NCI-H1417 treated with DMSO at 0.1 percent for 48 hours (cell line): Measurements from ENCODE around the gene CTTNBP2.
"Not testable (repeated sequence)": the region's sequence is repeated elsewhere in the genome, so short reads cannot be mapped to it uniquely, and the experiment has no call there.

ENCODE experiments used
- DNase-seq: peaks from one replicate; lab custom pipeline; 2025; lab: John Stamatoyannopoulos, UW

The CTTNBP2 gene

DNA sequence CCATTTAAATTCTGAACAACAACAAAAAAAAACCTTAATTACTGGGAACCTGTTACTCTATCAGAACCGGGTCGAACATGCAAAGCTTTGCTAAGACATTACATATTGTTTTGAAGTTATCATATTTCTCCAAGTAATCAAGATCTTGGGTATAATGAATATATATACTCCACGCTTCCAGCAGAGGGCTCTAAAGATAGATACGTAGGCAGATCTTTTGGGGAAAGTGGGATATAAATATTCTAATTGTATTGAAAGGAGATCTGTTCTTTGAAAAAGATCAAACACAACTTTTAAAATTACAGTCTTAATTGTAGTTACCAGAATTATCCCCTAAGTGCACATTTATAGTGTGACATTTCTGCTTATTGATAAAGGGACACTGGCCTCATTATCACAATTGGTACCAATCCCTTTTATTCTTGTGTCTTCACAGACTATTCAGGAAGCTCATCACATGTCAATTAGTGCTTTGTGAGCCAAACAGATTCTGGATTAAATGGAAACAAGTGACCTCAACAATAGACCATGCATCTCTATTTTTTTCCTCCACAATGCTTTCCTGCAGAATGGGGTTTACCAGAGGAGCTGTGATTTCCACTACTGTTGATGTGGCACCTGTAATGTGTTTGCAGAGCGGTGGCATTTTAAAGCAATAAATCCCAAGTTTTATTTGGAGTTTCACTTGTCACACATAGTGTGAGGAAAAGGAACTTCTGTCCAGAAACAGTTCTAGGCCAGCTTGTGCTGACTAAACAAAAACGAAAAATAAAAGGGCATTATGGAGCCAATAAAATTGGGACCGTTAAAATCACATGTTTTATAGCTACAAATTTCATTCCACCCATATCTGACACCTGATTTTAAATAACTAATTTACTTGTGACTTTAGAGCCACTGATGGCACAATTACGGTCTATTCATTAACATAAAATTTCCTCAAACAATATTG, 122.4 kb downstream of the CTTNBP2 start:
- DNase-seq: no peak

DNA sequence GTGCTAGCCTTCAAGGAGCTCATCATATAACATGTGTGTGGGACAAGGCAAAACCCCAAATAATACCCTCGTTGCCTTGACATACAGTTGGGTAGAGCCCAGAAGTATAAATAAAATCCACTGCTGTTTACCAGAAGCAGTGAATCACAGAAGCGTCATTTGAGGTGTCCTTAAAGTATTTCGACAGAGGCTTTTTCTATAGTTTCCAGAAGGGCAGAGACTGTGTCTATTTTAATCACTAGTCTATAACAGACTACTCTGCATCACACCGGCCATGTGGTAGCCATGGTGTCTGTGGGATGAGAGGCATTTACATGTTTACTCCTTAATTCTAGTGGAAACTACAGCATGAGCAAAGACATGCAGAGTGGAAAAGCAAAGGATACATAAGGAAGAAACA, 131.3 kb downstream of the CTTNBP2 start:
- no peak for DNase-seq

DNA sequence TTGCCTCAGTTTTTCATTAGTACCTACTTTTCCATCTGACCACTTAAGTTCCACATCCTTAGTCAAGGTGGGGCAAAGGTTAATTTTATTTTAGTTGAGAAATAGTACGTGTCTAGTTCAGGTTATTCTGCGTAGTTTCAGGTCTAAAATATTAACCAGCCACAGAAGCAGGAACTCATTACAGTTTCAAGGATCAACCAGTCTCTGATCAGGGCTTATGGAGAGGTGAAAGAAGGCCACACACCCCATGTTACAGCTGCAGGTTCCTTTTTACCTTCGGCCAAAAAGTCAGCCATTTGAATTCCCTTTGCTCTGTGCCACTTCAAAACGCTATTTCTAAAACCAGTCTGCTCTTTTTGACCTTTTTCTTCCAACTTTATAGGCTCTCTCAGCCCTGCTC, 134.2 kb downstream of the CTTNBP2 start:
- no peak for DNase-seq

DNA sequence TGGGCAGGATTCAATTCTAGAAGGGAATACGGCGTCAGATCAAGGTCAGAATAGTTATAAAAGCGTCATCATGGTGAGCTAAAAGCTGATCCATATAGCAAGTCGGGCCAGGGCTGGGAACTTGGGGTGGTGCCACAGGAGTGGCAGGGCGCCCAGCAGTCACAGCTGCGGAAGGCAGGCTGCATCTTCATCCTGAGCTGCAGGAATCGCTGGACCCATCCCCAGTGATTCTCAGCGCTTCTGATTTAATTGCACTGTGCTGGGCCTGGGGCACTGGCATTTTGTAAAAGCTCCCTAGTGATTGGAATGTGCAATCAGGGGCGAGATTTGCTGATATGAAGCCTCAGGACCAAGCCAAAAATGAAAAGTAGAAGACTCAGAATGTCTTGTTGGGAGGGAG, 135.3 kb downstream of the CTTNBP2 start:
- DNase-seq: no peak

DNA sequence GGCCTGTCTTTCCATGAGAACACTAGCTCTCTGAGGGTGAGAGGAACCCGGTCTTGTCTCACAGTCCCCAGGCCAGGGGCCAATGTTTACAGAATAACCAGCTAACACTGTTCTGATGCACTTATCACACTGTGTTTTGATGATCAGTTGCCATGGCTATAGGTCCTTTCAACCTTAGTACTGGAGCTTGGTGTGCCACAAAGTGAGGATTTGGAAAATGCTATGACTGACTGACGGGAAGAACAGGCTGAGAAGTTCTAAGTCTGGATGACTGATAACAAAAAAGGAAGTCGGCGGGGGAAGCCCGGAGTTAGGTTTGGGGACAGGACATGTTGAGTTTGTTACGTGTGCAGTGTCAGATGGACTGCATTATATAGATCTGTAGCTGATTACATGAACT, 141.8 kb downstream of the CTTNBP2 start:
- no peak for DNase-seq

DNA sequence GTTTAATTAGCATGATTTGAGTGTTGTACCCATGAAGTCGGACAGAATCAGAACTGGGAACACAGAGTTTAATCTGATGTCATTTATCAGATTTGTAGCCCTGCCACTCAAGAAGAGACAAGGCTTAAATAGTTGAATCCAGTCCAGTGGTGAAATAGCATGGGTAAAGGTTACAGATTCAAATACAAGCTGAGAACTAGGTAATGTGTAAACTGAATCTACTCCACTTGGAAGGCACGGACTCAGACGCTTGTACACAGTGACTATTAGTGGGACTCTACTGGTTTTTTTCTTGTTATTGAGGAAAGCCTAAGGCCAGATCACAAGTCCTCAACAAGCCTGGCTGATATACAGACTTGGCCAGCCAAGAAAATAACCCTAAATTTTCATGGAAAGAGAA, 142.9 kb downstream of the CTTNBP2 start:
- DNase-seq: no peak

DNA sequence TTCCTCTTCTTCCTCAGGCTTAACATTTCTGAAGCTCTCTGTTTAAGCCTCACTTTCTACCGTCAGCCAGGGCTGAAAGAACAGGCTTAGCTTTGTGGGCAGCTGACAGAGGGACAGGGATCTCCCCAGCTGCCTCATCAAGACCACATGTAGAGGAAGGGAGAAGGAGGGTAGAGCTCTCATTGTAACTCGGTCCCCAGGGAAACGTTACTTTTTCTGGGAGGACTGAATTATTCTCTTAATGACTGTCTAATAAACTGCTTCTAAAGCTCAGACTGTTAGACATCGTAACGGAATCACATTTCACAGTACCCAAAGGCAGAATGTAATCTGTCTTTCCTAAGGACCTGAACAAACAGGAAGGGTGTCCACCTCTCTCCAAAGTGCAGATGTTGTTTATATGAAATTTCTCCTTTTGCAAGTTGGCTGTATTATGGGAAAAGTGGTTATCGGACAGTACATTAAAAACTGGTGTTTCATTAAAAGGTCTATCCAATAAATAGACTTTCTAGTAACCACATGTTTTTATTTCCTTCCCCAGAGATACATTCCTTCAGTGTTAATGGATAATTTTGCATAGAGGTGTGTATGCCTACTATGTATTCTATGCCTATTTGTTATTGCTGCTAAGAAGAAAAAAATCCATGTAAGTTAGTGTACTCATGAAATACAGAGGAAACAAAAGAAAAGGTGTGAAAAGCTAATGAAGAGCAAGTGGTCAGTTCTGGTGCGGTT, 144.2 kb downstream of the CTTNBP2 start:
- DNase-seq: no peak

DNA sequence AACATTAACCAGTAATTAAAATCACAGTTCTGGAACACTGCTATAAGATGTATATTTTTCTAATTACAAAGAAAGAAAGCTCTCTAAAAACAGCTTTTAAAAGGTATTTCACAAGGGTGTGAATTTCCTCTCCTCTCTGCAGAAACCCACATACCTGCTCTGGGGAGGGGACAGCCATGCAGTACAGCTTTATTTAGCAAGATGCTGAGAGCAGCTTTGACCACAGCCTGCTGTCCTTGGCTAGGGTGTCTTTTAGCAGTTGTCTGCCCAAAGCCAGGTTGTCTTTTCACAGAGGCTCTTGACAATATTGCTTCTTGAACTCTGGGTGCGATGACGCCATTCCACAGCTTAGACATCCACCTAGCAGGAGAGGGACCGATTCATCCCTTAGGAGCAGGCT, 148.3 kb downstream of the CTTNBP2 start:
- DNase-seq: no peak

DNA sequence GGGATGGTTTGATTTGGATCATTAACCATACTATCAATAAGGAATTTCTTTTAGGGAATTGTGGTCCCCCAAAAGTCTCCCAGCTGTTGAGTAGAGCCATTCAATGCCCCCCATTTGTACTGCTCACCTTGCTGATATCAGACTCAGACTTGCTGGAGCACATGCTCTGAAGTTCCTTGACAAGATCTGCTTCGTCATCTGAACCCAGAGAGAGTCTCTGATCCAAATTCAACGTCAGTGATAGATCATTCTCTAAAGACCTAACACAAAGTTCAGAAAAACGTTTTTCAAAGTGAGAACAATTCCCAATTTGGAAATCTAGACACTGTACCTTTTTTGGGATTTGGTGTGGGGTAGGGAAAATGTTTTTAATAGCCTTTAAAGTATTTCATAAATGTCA, 153.9 kb downstream of the CTTNBP2 start:
- no peak for DNase-seq

DNA sequence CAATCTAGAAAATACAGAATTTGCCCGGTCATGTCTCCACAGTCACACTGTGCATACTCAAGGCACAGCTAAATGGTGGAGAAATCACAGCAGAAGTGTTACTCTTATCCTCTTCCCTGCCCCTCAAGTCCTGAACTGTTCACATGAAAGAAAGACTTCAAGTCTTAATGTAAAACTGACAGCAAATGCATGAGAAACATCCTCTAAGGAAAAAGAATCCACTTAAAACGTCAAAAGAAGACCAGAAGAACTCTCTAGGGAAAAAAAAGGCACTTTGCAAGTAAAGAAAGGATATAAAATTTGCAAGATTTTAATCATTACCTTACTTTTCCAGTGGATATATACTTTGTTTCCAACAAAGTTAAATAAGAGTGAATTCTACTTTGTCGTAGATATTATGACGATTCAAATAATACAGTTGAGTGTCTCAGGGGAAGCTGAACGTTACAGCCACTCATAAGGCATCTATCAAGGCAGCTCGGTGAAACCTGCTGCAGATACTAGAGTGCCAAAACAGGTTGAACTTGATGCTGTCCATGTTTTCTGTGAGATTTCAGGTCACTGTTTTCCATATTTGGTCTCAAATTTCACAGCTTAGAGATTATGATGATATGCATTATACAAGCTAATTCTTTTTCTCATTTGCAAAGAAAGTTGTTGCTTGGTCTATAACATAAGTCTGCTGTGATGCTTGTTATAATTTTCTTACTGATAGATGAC, 155.0 kb downstream of the CTTNBP2 start:
- DNase-seq: no peak

DNA sequence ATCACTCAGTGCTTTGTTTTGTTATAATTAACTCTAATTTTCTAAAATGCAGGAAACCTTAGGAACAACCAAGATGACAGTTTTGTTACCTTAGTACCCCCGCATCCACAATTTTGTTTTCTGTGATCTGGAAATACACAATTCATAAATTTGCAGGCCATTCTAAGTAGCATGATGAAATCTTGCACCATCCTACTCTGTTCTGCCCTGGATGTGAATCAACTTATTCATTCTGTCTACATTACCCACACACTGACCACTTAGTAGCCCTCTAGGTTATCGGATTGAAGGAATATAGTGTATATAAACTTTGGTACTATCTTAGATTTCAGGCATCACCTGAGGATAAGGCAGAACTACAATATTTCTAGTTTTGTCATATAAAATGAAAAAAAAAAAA, 155.9 kb downstream of the CTTNBP2 start:
- DNase-seq: no peak

DNA sequence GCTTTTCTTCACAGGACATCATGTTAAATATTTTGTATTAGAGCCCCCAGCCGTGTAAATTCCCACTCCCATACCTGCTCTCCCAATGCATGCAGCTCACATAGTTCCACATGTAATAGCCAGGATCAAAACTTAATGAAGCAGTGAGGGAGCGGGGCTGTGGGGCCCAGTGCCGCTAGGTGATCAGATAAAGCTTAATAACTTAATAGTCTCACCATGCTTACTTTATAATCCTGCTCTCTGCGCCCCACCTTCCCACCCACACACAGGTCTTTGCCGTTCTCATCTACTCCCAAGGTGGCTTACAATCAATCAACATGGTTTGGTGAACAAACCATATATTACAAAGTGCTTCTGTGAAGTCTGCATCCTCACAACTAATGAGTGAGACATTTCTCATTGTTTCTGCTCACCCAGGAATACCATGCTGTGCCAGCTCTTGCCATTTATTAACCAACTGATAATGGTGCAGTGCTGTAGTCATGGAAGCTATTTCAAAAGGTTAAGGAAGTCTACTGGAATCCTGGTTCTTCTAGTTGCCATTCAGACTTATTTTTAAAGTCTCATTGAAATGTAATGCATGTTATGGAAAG, 156.4 kb downstream of the CTTNBP2 start:
- no peak for DNase-seq

DNA sequence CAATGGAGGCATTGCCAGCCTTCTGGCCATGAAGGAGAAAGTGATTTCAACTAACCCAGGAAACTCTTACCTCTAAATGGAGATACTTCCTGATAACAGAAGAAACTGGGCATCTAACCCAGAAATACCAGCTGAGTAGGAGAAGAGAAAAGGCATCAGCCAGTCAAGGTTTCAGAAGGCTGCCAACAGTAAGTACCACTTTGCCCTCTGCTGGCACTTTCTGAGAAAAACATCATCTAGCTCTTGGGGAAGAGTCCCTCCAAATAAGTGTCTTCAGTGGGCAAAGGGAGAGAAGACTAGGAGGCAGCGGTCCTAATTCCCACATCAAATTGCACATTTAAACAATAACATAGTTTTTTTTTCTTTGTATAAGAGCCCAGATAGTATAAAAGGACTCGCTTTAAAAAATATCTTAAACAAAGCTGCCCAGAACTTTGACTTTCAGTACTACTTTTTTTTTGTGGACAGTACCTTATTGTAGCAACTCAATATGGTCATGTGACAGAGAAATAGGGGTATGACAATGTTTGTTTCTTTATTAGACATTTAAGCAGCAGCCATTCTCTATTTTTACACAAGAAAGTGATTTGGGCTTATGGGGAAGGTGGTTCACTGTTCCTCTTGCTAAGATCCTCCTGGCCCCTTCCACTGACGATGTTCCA, 157.3 kb downstream of the CTTNBP2 start:
- DNase-seq: no peak

DNA sequence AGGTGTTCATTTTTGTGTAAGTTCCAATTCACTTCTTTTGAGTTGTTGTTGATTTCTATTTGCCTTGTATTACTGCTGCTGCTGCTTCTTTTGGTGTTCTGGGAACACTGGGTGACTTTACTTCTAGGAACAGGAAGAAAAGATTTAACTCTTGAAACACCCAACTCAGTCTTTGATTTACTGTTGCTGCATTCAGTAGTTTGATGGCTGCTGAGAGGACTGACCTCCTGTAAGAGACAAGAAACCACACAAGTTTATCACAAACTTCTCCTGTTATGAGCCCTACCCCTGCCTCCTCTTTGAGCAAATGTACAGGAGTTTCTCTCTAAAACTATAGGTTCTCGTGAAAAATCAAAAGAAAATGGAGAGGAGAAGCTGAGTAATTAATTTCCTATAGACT, 161.7 kb downstream of the CTTNBP2 start:
- no peak for DNase-seq

DNA sequence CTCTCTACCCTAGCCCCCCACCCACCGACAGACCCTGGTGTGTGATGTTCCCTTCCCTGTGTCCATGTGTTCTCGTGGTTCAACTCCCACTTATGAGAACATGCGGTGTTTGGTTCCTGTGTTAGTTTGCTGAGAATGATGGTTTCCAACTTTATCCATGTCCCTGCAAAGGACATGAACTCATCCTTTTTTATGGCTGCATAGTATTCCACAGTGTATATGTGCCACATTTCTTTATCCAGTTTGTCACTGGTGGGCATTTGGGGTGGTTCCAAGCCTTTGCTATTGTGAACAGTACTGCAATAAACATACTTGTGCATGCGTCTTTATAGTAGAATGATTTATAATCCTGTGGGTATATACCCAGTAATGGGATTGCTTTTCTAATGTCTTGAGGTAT, 165.1 kb downstream of the CTTNBP2 start:
- DNase-seq: not testable (repeated sequence)

DNA sequence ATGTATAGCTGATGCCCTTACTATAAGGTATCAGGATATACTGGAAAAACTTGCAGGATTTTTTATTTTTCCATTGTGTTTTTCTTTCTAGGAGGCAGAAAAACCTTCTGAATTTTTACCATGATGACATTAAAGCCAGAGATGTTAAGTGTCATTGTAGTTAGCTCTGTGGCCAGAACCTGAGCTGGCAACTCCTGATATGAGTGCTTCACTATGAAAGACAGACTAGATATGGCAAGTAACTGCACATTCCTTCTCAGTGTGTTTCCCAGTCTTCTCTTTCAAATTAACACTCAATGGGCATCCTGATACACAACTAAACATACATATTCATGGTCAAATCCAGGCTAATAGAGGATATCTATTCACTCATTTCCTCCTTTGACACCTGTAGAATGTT, 166.2 kb downstream of the CTTNBP2 start:
- DNase-seq: no peak

DNA sequence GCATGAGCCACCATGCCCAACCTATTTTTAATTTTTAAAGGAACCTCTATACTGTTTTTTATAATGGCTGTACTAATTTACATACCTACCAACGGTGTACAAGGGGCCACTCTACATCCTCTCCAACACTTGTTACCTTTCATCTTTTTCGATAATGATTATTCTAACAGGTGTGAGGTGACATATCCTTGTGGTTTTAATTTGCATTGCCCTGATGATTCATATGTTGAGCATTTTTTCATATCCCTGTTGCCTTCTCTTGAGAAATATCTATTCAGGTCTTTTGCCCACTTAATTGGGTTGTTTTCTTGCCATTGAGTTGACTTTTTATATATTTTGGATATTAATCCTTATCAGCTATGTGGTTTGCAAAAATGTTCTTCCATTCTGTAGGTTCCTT, 167.0 kb downstream of the CTTNBP2 start:
- no peak for DNase-seq

DNA sequence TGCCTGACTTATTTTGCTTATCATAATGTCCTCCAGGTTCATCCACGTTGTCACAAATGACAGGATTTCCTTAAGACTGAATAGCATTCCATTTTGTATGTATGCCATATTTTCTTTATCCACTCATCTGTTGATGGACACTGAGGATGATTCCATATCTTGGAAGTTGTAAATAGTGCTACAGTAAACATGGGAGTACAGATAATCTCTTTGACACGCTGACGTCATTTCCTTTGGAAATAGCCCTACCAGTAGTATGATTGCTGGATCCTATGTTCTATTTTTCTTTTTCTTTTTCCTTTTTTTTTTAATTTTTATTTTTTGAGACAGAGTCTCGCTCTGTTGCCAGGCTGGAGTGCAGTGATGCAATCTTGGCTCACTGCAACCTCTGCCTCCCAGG, 167.6 kb downstream of the CTTNBP2 start:
- DNase-seq: no peak

DNA sequence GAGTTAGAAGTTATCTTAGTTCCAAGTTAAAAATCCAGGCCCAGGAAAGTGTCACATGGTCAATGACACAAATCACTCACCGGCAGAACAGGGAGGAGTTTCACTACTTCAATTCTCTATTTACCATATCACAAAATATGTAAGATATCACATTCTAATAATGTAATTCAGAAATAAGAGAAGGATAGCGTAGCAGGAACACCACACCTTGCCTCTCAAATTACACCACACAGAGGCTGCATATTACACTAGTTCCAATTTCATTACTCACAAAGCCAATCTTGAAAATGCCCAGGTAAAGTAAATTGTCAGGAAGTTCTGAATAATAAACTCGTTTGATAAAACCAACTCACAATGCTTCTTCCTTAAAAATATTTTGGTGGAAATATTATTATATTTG, 169.2 kb downstream of the CTTNBP2 start:
- DNase-seq: no peak

DNA sequence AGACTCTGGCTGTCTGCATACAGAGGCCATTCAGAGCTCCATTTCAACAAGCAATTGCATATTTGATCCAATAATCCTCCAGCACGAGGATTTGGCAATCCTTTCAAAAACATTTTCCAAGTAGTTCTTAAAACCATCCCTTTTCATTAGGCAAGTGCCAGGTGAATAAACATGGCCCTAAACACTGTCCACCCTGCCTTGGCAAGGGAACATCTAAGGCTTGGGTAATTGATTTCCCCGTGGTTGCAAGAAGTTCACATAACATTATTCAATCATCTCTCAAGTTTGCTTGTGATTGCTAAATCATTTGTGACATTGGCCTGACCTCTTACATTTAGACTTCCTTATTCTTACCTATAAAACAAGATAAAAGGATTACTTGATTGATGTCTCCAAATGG, 175.2 kb downstream of the CTTNBP2 start:
- no peak for DNase-seq

DNA sequence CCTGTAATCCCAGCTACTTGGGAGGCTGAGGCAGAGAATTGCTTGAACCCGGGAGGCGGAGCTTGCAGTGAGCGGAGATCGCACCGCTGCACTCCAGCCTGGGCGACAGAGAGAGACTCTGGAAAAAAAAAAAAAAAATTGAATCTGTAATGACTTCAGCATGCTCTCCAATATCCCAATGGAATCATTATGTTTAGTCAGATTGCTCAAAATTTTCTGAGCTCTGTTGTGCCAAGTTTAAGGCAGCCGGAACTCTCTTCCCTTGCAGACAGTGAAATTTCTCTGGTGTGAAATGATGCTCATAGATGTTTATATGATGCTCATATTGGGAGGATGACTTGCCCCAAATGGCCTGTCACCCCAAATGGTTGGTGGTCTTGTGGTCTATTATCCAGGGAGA, 180.9 kb downstream of the CTTNBP2 start:
- no peak for DNase-seq

DNA sequence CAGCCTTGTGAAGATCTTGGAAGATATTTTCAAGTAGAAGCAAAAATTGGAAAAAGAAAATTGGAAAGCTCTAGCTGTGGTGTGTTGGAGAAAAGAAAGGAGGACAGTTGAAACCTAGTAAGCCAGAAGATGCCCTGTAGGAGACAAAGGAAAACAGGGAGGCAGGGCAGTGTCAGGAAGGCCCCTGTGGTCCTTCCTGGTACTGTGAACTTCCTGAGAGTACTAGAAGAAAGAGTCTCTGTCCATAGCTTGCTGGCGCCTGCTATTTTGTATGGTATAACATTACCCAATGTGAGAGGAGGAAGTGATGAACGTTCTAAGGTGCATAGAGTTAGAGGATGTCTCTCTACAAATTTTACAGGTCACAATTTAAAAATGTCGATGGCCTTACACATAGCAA, 183.1 kb downstream of the CTTNBP2 start:
- DNase-seq: no peak
